Upper lobe of left lung (tissue), 6 donors: ENCODE data around the gene KRT74. TPM values are rescaled to one million over a fixed set of nuclear protein-coding genes. Genes with fewer than 3 reads are reported as not detected.

Source experiments
- ATAC-seq, 2 donors: fragments of 200-7000 bp; cut with Tn5 transposase; one replicate each; pipeline ENCODE4 v1.9.1; 2022; ENCODE audit warnings: mild to moderate bottlenecking in 2 of 2, moderate library complexity in 2 of 2; ENCODE audit not compliant: low FRiP score in 2 of 2
- DNase-seq, 2 donors: peaks; one replicate each; pipeline ENCODE4 v3.0.0-alpha.2; 2019 to 2020
- H3K27ac ChIP-seq, 4 donors: fragments of 200-600 bp; sonication (generic); one replicate each; pipeline ENCODE4 v1.5.1; 2016 to 2019
- H3K27me3 ChIP-seq, 4 donors: fragments of 200-600 bp; sonication (generic); one replicate each; pipeline ENCODE4 v1.5.1; 2017 to 2019
- H3K36me3 ChIP-seq, 4 donors: fragments of 200-600 bp; sonication (generic); one replicate each; pipeline ENCODE4 v1.5.1; 2016 to 2019
- H3K4me1 ChIP-seq, 4 donors: fragments of 200-600 bp; sonication (generic); one replicate each; pipeline ENCODE4 v1.5.1; 2018 to 2019
- H3K4me3 ChIP-seq, 4 donors: fragments of 200-600 bp; sonication (generic); one replicate each; pipeline ENCODE4 v1.5.1; 2017 to 2019; ENCODE audit warnings: mild to moderate bottlenecking in 2 of 4, moderate library complexity in 1 of 4
- H3K9me3 ChIP-seq, 4 donors: fragments of 200-600 bp; sonication (generic); one replicate each; pipeline ENCODE4 v1.5.1; 2018 to 2019
- CTCF ChIP-seq, 6 experiments: fragments of 450-650 bp in 4 of 6; fragments of 200-600 bp in 2 of 6; sonication (generic) in 2 of 6; IDR thresholded peaks; one replicate each; pipeline ENCODE4 v1.5.1; 2016 to 2019; ENCODE audit warnings: antibody characterized with exemption in 6 of 6
- EP300 ChIP-seq, 4 donors: sonication (generic); formaldehyde crosslinking; IDR thresholded peaks; one replicate each; pipeline ENCODE4 v1.5.1; 2017; ENCODE audit warnings: antibody characterized with exemption in 4 of 4, control low read depth in 2 of 4
- POLR2A ChIP-seq, 4 donors: fragments of 450-650 bp; IDR thresholded peaks; one replicate each; pipeline ENCODE4 v1.5.1; 2016 to 2017; ENCODE audit warnings: antibody characterized with exemption in 4 of 4, mild to moderate bottlenecking in 2 of 4
- POLR2AphosphoS5 ChIP-seq, 2 donors: sonication (generic); formaldehyde crosslinking; IDR thresholded peaks; one replicate each; pipeline ENCODE4 v1.5.1; 2017; ENCODE audit warnings: antibody characterized with exemption in 2 of 2
- WGBS, 2 donors: methylation state at CpG; one replicate each; pipeline ENCODE4 v1.1.5; 2017 to 2018; 5-methylcytosine and 5-hydroxymethylcytosine counted together
- total RNA-seq, 6 donors: library from RNA; depleted of rRNA in 4 of 6; stranded (reverse); fragments of >200 nt in 4 of 6; gene quantifications; one replicate each; pipeline versions ENCODE4 v1.1.0 to v1.2.1, GENCODE V29; 2016 to 2021
- donor health status: DM: no; HTN: no; CAD: no; lungs with moderate emphysema.
- donor health status: DM: no; HTN: yes; CAD: no; lungs with severe emphysema.

KRT74 gene
- total RNA-seq, 6 donors from 2014 or later, result not detected

- H3K36me3 ChIP-seq, result no peaks in the 10 kb centered on the region
- ATAC-seq (no peak), DNase-seq (no peak)
- TF ChIP-seq POLR2A (IDR thresholded peaks at IDR 0.05) (no peak), EP300 (IDR thresholded peaks at IDR 0.05) (no peak), CTCF (IDR thresholded peaks at IDR 0.05) (no peak), POLR2AphosphoS5 (IDR thresholded peaks at IDR 0.05) (no peak)
- 79 to 91% methylated on average over 10 to 12 of the region's 13 CpGs for WGBS, 2 donors
- H3K27ac ChIP-seq, result no peak overlapping the region
- no peak overlapping the region for H3K4me3 ChIP-seq
- no peaks in the 10 kb centered on the region for H3K4me1 ChIP-seq
- H3K9me3 ChIP-seq, result no peaks in the 10 kb centered on the region
- no peaks in the 10 kb centered on the region for H3K27me3 ChIP-seq
Observed at GRCh38 chr12:52525661-52526499, 47.8 kb downstream of the KRT74 start.

- no peak overlapping the region for H3K27ac ChIP-seq
- TF ChIP-seq POLR2A (IDR thresholded peaks at IDR 0.05), result no peak
- TF ChIP-seq EP300 (IDR thresholded peaks at IDR 0.05), result no peak
- TF ChIP-seq CTCF (IDR thresholded peaks at IDR 0.05), result no peak
- TF ChIP-seq POLR2AphosphoS5 (IDR thresholded peaks at IDR 0.05), result no peak
- no peak overlapping the region for H3K4me3 ChIP-seq
- no peaks in the 10 kb centered on the region for H3K9me3 ChIP-seq
- H3K4me1 ChIP-seq, result no peaks in the 10 kb centered on the region
- DNase-seq, result no peak
- no peak for ATAC-seq
- no peaks in the 10 kb centered on the region for H3K27me3 ChIP-seq
- WGBS, 2 donors, result 74 to 75% methylated on average over 5 of the region's 5 CpGs
- no peaks in the 10 kb centered on the region for H3K36me3 ChIP-seq
Observed at GRCh38 chr12:52524898-52525591, 48.6 kb downstream of the KRT74 start.

- H3K9me3 ChIP-seq, result no peaks in the 10 kb centered on the region
- no peak for TF ChIP-seq EP300 (IDR thresholded peaks at IDR 0.05)
- no peak for TF ChIP-seq POLR2AphosphoS5 (IDR thresholded peaks at IDR 0.05)
- TF ChIP-seq POLR2A (IDR thresholded peaks at IDR 0.05), result no peak
- no peak for TF ChIP-seq CTCF (IDR thresholded peaks at IDR 0.05)
- WGBS, 2 donors, result 64 to 70% methylated on average over 3 to 6 of the region's 6 CpGs
- no peaks in the 10 kb centered on the region for H3K4me1 ChIP-seq
- H3K4me3 ChIP-seq, result no peak overlapping the region
- no peak overlapping the region for H3K27ac ChIP-seq
- no peaks in the 10 kb centered on the region for H3K36me3 ChIP-seq
- H3K27me3 ChIP-seq, result no peaks in the 10 kb centered on the region
- DNase-seq, result peak in 1 of 2 donors; percentile 18
- ATAC-seq, result no peak
Observed at GRCh38 chr12:52524241-52524897, 49.3 kb downstream of the KRT74 start.

GRCh38 chr12:52523824-52524223, 49.8 kb downstream of the KRT74 start:
- TF ChIP-seq POLR2AphosphoS5 (IDR thresholded peaks at IDR 0.05) (no peak), EP300 (IDR thresholded peaks at IDR 0.05) (no peak), POLR2A (IDR thresholded peaks at IDR 0.05) (no peak), CTCF (IDR thresholded peaks at IDR 0.05) (no peak)
- no peak for ATAC-seq
- H3K4me3 ChIP-seq, result no peak overlapping the region
- no peaks in the 10 kb centered on the region for H3K36me3 ChIP-seq
- H3K27me3 ChIP-seq, result no peaks in the 10 kb centered on the region
- 83 to 88% methylated on average over 3 to 4 of the region's 4 CpGs for WGBS, 2 donors
- no peaks in the 10 kb centered on the region for H3K4me1 ChIP-seq
- no peak for DNase-seq
- no peaks in the 10 kb centered on the region for H3K9me3 ChIP-seq
- H3K27ac ChIP-seq, result no peak overlapping the region
